Raji (cell line): ENCODE measurements around the gene MCIDAS.

Experiments used
- POLR2A ChIP-seq: IDR thresholded peaks from 2 replicates; pipeline ENCODE4 v1.6.1; 2011; ENCODE audit warnings: low read depth, low read length, control low read depth; ENCODE audit not compliant: insufficient read depth

The MCIDAS gene

GRCh38 chr5:55226934-55227663 is at the start of gene MCIDAS:
MCIDAS (minus strand) TSS chr5:55227315; CDS start chr5:55227138, 177 bp downstream.
- TF ChIP-seq POLR2A: no peak

- TF ChIP-seq POLR2A: no peak
Measured at GRCh38 chr5:55276771-55277170, 49.7 kb upstream of the MCIDAS start.

DNA sequence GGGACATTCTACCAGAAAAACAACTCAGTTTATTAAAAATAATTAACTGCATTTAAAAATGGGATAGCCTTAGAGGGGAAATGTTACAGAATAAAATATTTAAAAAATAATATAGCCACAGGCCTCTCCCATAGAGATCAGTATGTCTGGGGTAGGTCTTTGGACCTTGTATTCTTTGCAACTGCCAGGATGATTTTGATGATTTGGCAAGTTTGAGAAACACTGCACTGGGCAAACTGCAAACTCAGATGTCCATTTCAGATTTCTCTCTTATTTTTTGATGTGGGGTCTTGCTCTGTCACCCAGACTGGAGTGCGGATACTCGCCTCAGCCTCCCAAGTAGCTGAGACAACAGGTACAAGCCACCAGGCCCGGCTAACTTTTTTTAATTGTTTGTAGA is 31.2 kb upstream of the MCIDAS start:
- TF ChIP-seq POLR2A: no peak

DNA sequence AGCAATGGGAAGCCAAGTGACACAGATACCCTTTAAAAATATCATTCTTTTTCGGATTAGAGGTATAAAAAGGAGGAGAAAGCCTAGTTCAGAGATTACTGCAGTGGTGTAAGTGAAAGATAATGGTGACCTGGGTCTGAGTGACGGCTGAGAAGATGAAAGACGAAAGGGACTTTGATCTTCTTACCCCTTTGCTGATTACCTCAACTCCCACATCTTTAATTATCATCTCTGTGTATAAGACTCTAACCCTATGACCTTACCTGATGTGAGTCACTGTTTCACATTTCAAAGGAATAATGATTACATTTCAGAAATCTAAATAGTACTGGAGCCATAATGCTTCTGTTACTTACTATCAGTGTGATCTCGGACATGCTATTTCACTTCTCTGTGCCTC is 27.7 kb upstream of the MCIDAS start:
- no peak for TF ChIP-seq POLR2A

- TF ChIP-seq POLR2A: no peak
Measured at GRCh38 chr5:55250064-55250463, 22.9 kb upstream of the MCIDAS start.

DNA sequence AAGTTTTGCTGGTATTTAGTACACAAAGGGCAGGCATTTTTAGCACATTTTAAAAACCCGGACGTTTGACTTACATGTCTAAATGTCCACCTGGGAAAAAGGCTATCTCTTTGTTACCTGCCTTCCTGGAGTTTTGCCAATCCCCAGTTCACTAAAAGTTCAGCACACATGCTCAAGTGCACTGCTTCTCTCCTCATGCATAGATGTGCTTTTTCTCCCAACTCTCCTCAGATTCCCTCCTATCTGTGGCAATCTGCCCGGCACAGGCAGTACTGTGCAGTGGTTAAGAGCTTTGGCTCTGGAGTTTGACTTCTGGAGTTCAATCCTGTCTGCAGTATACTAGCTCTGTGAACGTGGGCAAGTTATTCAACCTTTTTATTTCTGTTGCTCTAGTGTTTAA is 14.6 kb upstream of the MCIDAS start:
- no peak for TF ChIP-seq POLR2A

DNA sequence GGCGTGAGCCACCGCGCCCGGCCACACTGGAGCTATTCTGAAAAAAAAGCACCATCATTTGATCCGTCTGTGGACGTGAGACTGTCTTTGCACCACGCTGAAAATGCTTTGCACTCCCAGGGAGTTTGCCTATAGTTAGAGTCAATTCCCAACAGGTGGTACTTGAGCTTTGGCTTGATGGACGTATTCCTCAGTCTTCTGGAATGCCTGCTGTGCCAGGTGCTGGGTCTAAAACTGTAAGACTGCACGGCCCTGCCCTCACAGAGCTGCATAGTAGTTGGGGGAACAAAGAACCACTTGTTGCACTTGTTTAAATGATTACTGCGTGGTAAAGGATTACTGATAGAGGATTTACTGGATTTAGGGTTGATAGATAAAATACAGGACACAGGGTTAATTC is 9.7 kb upstream of the MCIDAS start:
- no peak for TF ChIP-seq POLR2A

DNA sequence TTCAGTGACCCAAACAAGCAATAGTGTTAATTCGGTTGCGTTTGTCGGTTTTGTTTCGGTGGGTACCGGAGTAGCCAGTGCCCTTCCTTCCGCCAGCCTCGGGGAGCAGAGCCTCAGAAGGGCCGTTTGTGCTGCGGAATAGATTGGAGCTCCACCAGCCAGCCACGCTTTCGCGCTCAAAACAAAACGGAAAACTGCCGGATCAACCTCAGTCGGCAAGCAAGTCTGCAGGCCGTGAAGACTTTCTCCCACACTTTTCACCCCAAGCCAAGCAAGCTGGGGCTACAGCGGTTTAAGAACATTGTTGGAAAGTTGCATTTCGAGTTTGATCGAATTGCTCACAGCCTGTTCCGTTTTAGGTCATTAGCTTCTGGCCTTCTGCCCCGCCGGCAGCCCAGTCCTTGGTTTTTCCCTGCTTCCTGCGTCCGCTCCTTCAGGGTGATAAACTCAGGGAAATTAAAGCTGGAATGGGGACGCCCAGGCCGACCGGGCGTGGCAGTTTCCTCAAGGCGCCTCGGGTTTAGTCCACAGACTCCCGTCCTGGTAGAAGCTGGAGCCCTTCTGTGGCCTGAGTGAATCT is 7.1 kb upstream of the MCIDAS start:
- no peak for TF ChIP-seq POLR2A

DNA sequence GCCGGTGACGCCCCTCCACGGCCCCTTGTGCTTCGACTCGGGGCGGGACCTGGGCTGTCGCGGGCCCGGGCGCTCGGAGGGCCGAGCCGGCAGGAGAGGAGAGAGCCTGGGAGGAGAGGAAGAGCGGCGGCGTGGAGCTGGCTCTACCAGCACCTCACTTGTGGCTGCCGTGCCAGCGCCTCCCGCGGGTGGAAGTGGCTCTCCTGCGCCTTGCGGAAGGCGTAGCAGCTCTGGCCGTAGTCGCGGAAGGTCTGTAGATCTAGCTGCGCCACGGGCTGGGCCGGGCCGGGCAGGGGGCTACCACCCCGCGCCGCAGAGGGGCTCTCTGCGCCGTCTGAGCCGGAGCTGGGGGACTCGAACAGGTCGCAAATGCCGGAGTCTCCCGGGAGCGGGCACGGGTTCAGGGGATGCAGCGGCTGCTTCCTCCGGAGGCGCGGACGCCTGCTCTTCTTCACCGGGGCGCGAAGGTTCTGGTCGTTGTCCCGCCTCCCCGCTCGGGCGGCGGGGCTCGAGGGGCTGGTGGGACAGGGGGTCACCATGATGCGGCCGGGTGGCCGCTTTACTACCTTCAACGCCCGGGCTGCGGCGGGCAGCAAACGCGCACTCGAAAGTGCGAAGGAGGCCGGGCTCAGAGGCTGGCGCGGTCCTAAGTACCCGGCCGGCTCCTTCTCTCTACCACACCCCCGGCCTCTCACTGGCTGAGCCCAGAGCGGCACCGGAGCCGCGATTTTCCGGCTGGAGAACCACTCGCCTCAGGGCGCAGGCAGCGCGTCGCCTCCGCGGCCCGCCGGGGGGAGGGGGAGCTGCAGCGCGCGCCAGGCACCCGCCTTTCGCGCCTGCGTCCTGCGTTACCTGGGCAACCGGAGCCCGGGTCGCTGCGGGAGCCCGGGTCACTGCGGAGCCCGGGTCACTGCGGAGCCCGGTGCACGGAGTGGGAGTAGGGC is 6.1 kb upstream of the MCIDAS start, which contains the start of gene CCNO:
CCNO (minus strand) TSS at position 624 of the 944 bp plus-strand sequence; CDS start at position 539, 85 bp downstream.
- no peak for TF ChIP-seq POLR2A

GRCh38 chr5:55232271-55232984 is 5.3 kb upstream of the MCIDAS start:
- TF ChIP-seq POLR2A: no peak

DNA sequence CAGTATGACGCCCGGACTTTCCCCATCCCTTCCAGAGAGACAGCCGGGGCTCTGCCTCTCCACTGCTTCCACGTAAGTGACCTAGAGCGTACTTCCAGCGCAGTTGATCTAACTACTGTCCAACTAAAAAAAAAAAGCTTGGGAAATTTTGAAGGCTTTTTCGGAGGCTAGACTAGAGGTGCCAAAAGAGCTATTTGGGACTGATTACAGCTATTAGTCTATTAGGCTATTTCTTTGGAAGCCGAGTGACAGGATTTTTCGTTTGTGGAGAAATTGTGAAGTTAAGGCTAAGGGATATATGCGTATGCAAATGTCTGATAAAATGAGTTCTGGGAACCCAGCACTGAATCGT is 4.8 kb upstream of the MCIDAS start:
- no peak for TF ChIP-seq POLR2A

DNA sequence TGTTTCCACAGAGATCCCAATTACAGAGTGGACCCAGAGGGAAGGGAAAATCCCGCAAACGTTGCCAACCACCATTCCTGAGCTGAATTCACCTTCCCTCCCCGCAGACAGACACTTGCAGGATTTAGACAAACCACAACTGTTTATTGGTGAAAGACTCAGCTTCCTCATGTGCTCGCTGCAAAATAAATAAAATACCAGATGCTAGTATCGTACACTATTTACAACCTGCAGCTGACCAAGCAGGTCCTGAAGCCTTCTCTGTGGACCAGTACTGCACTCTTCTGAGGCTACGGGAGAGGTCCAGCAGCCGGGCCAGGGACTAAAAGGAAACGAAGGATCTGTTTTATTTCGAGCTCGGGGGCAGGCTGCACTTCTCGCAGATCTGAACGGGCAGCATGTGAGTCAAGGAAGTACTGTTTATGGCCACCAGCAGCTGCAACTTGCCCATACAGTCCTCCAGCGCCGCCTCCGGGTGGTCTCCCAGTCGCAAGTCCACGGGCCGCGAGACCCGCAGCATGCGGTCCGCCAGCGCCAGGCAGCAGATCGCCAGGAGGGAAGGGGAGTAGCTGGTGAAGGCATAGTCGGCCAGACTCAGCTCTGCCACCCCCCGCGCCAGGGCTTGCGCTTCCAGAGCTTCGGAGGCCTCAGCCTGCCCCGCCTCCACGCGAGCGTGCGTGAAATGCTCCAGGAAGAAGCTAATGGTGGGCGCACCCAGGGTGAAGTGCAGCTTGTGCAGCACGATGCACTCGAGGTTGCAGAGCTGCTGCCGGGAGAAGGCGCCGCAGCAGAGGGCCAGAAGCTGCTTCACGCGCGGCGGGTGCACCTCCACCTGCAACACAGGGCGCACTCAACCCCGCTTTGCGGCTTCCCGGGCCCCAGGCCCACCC is 4.2 kb upstream of the MCIDAS start:
- TF ChIP-seq POLR2A: no peak

- TF ChIP-seq POLR2A: no peak
Measured at GRCh38 chr5:55230086-55230629, 3.0 kb upstream of the MCIDAS start.
